Keratinocyte (primary cell): ENCODE data around the gene SAMM50.

Experiments
- CTCF ChIP-seq, 3 experiments: IDR thresholded peaks in 1 of 3; conservative IDR thresholded peaks in 1 of 3; optimal IDR thresholded peaks in 1 of 3; 2 replicates in 2 of 3; 3 replicates in 1 of 3; pipeline versions ENCODE3 to v1.5.1; 2011; ENCODE audit warnings: low read length in 3 of 3, mild to moderate bottlenecking in 3 of 3, moderate library complexity in 2 of 3, control low read depth in 1 of 3, inconsistent platforms in 1 of 3; ENCODE audit not compliant: insufficient read depth in 2 of 3; ENCODE audit errors: extremely low read depth in 1 of 3
- EZH2 ChIP-seq: IDR thresholded peaks from one replicate; pipeline ENCODE4 v1.6.1; 2012; ENCODE audit warnings: inconsistent platforms, mild to moderate bottlenecking, low read length, moderate library complexity

- TF ChIP-seq CTCF (optimal IDR thresholded peaks at IDR 0.05 in 1 of 3, IDR thresholded peaks at IDR 0.05 in 1 of 3, conservative IDR thresholded peaks at IDR 0.05 in 1 of 3; ENCODE audit: extremely low read depth in 1 of 3, insufficient read depth in 2 of 3, low read length in 3 of 3) (no peak), EZH2 (no peak)
Observed at GRCh38 chr22:44029069-44029468, 73.8 kb downstream of the SAMM50 start.
